ENCODE data around the gene HEBP2. TPM values are rescaled to one million over a fixed set of nuclear protein-coding genes. Genes with fewer than 3 reads are reported as not detected.

Gene HEBP2
- total RNA-seq, 1 donor from 2014 or later: 38.6 TPM

- Histone ChIP-seq H3K4me3 (no peak overlapping the region), H3K27me3 (ENCODE audit: low read depth) (no peaks in the 10 kb centered on the region), H3K4me1 (no peaks in the 10 kb centered on the region), H3K36me3 (no peaks in the 10 kb centered on the region), H3K9me3 (no peaks in the 10 kb centered on the region), H3K27ac (no peak overlapping the region)
- no peak for ATAC-seq
- no peak for TF ChIP-seq CTCF (IDR thresholded peaks at IDR 0.05)
- intact Hi-C loops (cut with DNase I): no loop called here
- no peak for DNase-seq
These were observed 31.1 kb upstream of the HEBP2 start for GRCh38 chr6:138372711-138373463.

- Histone ChIP-seq H3K9me3 (no peaks in the 10 kb centered on the region), H3K27me3 (ENCODE audit: low read depth) (no peaks in the 10 kb centered on the region), H3K4me1 (no peaks in the 10 kb centered on the region), H3K4me3 (no peak overlapping the region), H3K36me3 (no peaks in the 10 kb centered on the region), H3K27ac (no peak overlapping the region)
- TF ChIP-seq CTCF (IDR thresholded peaks at IDR 0.05): no peak
- ATAC-seq: no peak
- no peak for DNase-seq
- intact Hi-C loops (cut with DNase I): no loop called here
These were observed 29.8 kb upstream of the HEBP2 start for GRCh38 chr6:138374230-138374629.

GRCh38 chr6:138374815-138375214 is 29.2 kb upstream of the HEBP2 start:
- no peaks in the 10 kb centered on the region for H3K4me1 ChIP-seq
- ATAC-seq: no peak
- TF ChIP-seq CTCF (IDR thresholded peaks at IDR 0.05): no peak
- no peak for DNase-seq
- no peak overlapping the region for H3K4me3 ChIP-seq
- H3K9me3 ChIP-seq: no peaks in the 10 kb centered on the region
- no peaks in the 10 kb centered on the region for H3K36me3 ChIP-seq
- intact Hi-C loops (cut with DNase I): no loop called here
- no peaks in the 10 kb centered on the region for H3K27me3 ChIP-seq (ENCODE audit: low read depth)
- H3K27ac ChIP-seq: no peak overlapping the region

GRCh38 chr6:138377042-138377441 is 27.0 kb upstream of the HEBP2 start:
- no peak for ATAC-seq
- intact Hi-C loops (cut with DNase I): no loop called here
- no peaks in the 10 kb centered on the region for H3K36me3 ChIP-seq
- DNase-seq: no peak
- no peaks in the 10 kb centered on the region for H3K4me1 ChIP-seq
- no peak overlapping the region for H3K27ac ChIP-seq
- no peak overlapping the region for H3K4me3 ChIP-seq
- H3K9me3 ChIP-seq: no peaks in the 10 kb centered on the region
- H3K27me3 ChIP-seq (ENCODE audit: low read depth): no peaks in the 10 kb centered on the region
- no peak for TF ChIP-seq CTCF (IDR thresholded peaks at IDR 0.05)

GRCh38 chr6:138377844-138378243 is 26.2 kb upstream of the HEBP2 start, which contains the start of gene SMIM28:
SMIM28 (plus strand) TSS chr6:138377905; CDS start chr6:138378073, 168 bp downstream.
- Histone ChIP-seq H3K9me3 (no peaks in the 10 kb centered on the region), H3K27ac (no peak within 1 kb of the TSS), H3K36me3 (no peaks in the 10 kb centered on the region), H3K4me1 (no peaks in the 10 kb centered on the region), H3K4me3 (no peak within 1 kb of the TSS), H3K27me3 (ENCODE audit: low read depth) (no peaks in the 10 kb centered on the region)
- no peak for DNase-seq
- ATAC-seq: no peak
- TF ChIP-seq CTCF (IDR thresholded peaks at IDR 0.05): no peak
- intact Hi-C loops (cut with DNase I): no loop called here

Measured in lower lobe of right lung (tissue), 2 donors.